ENCODE data around the gene CHD2. TPM values are rescaled to one million over a fixed set of nuclear protein-coding genes. Genes with fewer than 3 reads are reported as not detected.

CHD2 gene
- total RNA-seq, 1 experiment from 2014 or later: 129 TPM

DNA sequence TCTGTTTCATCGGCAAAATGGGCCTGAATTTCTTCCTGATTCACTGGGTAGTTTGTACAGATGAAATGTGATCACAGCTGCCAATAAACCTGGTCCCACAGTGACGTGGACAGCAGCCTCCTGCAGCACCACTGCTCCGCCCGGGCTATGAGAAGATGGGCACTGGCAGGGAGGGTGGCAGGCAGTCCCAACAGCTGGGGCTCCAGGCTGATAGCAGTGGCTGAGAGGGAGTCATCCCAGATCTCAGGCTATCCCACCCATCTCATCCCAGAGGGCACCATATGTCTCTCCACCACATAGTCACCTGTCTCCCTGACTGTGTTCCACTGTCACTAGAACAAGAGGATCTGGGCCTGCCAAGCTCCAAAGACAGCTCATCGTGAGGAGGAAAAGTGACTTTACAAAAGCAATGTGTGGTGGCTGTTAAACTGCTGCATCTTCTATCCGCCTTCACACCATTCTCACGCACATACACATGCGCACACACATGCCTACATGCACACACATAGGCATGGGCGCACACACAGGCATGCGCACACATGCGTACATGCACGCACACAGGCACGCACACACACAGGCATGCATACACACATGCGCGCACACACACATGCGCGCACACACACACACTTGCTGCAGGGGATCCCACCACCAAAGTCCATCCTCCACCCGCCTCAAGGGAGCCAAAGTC, 142.7 kb downstream of the CHD2 start:
- CTCF ChIA-PET: no interaction called here

DNA sequence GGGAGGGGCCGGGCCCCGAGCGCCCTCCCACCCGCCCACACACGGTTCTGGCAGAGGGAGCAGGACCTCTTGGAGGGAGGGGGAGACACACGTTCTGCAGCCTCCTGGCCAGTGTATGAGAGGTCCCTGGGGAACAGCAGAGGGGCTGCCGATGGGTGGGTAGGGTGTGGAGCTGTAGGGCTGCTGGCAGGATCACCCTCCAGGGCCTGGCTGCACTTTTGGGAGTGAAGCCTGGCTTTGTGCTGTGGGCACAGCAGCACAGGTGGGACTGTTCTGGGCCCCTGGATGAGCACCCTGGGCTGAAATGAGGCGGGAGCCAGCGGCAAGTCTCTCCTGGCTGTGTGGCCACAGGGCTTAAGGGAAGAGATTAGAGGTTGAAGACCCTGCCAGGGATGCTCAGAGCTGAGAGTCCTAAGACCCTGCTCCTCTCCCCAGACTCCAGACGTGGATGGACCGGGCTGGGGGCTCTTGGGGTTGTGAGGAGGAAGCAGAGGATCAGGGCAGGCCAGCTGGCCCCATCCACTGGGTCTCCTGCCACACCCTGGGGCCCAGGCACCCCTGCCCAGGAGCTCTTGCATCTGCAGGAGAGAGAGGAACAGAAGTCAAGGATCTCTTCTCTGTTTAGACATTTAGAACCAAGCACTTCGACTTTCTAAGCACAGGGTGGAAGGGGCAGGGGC, 143.6 kb downstream of the CHD2 start:
- H3K4me1 Mint-ChIP-seq (ENCODE audit: insufficient read depth, unreplicated experiment): peaks cover 7% of the 10 kb centered on the region
- H3K9me3 Mint-ChIP-seq (ENCODE audit: unreplicated experiment): peaks cover 9% of the 10 kb centered on the region
- DNase-seq (ENCODE audit: unreplicated experiment): no peak
- H3K4me3 Mint-ChIP-seq (ENCODE audit: unreplicated experiment): no peak overlapping the region
- no peak overlapping the region for H3K27ac Mint-ChIP-seq (ENCODE audit: low read depth, unreplicated experiment)
- no peaks in the 10 kb centered on the region for H3K27me3 Mint-ChIP-seq (ENCODE audit: insufficient read depth, unreplicated experiment)
- POLR2A ChIA-PET: interaction anchor here (0.6 kb wide), 1 partner anchor 698 kb away, joined by 3 read pairs; no protein-coding TSS in a partner anchor
- TF ChIP-seq, protein P1, sequence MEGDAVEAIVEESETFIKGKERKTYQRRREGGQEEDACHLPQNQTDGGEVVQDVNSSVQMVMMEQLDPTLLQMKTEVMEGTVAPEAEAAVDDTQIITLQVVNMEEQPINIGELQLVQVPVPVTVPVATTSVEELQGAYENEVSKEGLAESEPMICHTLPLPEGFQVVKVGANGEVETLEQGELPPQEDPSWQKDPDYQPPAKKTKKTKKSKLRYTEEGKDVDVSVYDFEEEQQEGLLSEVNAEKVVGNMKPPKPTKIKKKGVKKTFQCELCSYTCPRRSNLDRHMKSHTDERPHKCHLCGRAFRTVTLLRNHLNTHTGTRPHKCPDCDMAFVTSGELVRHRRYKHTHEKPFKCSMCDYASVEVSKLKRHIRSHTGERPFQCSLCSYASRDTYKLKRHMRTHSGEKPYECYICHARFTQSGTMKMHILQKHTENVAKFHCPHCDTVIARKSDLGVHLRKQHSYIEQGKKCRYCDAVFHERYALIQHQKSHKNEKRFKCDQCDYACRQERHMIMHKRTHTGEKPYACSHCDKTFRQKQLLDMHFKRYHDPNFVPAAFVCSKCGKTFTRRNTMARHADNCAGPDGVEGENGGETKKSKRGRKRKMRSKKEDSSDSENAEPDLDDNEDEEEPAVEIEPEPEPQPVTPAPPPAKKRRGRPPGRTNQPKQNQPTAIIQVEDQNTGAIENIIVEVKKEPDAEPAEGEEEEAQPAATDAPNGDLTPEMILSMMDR (IDR thresholded peaks at IDR 0.05; ENCODE audit: unreplicated experiment): no peak
- intact Hi-C loops (cut with micrococcal nuclease): no loop called here
- CTCF ChIA-PET: interaction anchor here (1.9 kb wide), 1 partner anchor 8 kb away, joined by 6 read pairs; no protein-coding TSS in a partner anchor
- no peaks in the 10 kb centered on the region for H3K36me3 Mint-ChIP-seq (ENCODE audit: insufficient read depth, unreplicated experiment)
- no TSS peak for BruUV-seq (replicated peaks)

More for the DNA sequence above, 142.7 kb downstream of the CHD2 start:
- H3K4me1 Mint-ChIP-seq (ENCODE audit: insufficient read depth, unreplicated experiment): peaks cover 4% of the 10 kb centered on the region
- H3K4me3 Mint-ChIP-seq (ENCODE audit: unreplicated experiment): no peak overlapping the region
- intact Hi-C loops (cut with micrococcal nuclease): no loop called here
- H3K9me3 Mint-ChIP-seq (ENCODE audit: unreplicated experiment): peaks cover 9% of the 10 kb centered on the region
- H3K36me3 Mint-ChIP-seq (ENCODE audit: insufficient read depth, unreplicated experiment): no peaks in the 10 kb centered on the region
- H3K27ac Mint-ChIP-seq (ENCODE audit: low read depth, unreplicated experiment): no peak overlapping the region
- POLR2A ChIA-PET: no interaction called here
- TF ChIP-seq, protein P1 (IDR thresholded peaks at IDR 0.05; ENCODE audit: unreplicated experiment): no peak
- no peaks in the 10 kb centered on the region for H3K27me3 Mint-ChIP-seq (ENCODE audit: insufficient read depth, unreplicated experiment)
- no TSS peak for BruUV-seq (replicated peaks)
- no peak for DNase-seq (ENCODE audit: unreplicated experiment)

DNA sequence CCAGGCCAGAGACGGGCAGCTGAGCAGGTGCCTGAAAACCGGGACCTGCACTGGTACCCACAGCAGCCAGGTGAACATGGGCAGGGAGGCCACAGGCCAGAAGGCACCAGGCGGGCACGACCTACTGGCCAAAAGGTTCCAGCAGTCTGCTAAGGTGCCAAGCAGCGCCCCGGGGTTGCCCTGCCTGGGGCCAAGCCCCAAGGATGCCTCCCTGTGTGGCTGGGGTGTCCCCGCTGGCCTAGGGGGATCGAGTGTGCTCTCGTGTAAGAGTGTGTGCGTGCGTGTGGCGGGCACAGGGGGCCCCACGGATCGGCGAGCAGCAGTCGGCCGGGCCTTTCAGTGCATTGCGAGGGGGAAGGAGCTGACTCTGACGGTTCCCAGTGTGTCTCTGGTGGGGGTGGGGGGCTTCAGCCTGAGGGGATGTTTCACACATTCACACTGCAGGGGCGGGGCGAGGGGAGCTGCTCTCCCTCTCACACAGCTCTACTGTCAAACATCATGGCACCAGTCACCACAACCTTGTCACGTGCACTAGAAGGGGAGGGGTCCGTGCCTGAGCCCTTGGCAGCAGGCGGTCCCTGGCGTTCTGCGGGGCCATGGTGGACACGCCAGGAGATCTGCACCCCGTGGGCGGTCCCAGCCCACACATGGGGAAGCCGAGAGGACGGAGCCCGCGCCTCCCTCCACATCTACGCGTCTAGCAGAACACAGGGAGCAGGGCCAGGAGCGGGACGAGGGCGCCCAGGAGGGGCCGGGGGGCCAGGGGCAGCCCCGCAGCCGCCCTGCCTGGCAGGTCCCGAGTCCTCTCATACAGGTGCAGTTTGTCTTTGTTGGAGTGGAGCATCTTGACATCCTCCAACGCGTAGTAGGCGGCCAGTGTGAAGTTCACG, 144.4 kb downstream of the CHD2 start:
- Mint-ChIP-seq H3K4me3 (ENCODE audit: unreplicated experiment) (no peak overlapping the region), H3K36me3 (ENCODE audit: insufficient read depth, unreplicated experiment) (no peaks in the 10 kb centered on the region), H3K27ac (ENCODE audit: low read depth, unreplicated experiment) (no peak overlapping the region), H3K27me3 (ENCODE audit: insufficient read depth, unreplicated experiment) (no peaks in the 10 kb centered on the region), H3K9me3 (ENCODE audit: unreplicated experiment) (peaks cover 9% of the 10 kb centered on the region), H3K4me1 (ENCODE audit: insufficient read depth, unreplicated experiment) (peaks cover 7% of the 10 kb centered on the region)
- ChIA-PET POLR2A (no interaction called here), CTCF (interaction anchor here (1.9 kb wide), 1 partner anchor 9 kb away, joined by 6 read pairs; no protein-coding TSS in a partner anchor)
- intact Hi-C loops (cut with micrococcal nuclease): no loop called here
- no peak for DNase-seq (ENCODE audit: unreplicated experiment)
- TF ChIP-seq, protein P1 (IDR thresholded peaks at IDR 0.05; ENCODE audit: unreplicated experiment): no peak
- BruUV-seq (replicated peaks): no TSS peak

Measured in MCF 10A (cell line).